Stimulated activated CD8-positive, alpha-beta memory T cell treated with anti-CD3 and anti-CD28 coated beads, Interleukin-15, amount 100 ng/mL, for 4 hours (primary cell): Measurements from ENCODE around the gene FOCAD.

Experiments used
- DNase-seq, 2 donors: peaks; one replicate each; pipeline ENCODE4 v3.0.0-alpha.2; 2020; ENCODE audit warnings: low read depth in 2 of 2

FOCAD gene

GRCh38 chr9:20880271-20880670, 196.2 kb downstream of the FOCAD start:
- DNase-seq = no peak

- no peak for DNase-seq
Observed at GRCh38 chr9:20880675-20881074, 196.6 kb downstream of the FOCAD start.

- DNase-seq = peak; percentile 3 to 34
Observed at GRCh38 chr9:20884985-20885593, 201.0 kb downstream of the FOCAD start.

GRCh38 chr9:20898885-20899554, 215.0 kb downstream of the FOCAD start:
- no peak for DNase-seq

GRCh38 chr9:20903212-20903611, 219.2 kb downstream of the FOCAD start:
- DNase-seq = no peak

DNA sequence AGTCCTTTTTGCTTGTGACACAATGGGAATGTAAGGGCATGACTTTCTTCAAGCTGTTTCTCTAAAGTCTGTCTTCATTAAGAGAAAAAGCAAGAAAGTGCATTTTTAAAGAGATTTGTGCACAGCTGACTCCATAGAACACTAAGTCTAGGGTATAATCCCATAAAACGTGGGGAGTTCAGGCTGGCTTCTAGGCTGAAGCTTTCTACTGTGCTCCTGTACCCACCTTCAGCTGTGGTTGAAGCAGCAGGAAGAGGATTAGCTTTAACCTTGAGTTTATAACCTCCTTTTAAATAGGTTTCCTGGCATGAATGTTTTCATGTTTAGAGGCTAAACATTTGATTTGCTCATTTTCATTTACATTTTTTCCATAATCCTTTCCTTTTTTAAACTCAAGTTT, 220.9 kb downstream of the FOCAD start:
- no peak for DNase-seq

DNA sequence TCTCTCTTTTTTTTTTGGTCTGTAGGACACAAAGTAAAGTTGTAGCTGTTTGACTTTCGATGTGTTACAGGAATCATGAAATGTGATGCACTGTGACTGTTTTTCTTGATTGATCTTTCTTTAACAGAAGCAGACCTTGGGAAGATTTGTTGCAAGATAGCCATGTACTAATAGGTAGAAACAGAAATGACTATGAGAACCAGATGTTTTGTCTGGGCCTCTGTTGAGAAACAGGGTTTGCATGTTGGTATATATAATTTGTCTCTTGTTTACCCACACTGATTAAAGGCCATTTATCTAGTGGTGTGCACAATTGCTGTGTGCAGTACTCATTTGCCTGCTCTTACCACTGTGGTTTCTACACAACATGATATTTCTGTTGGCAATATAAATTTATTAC, 222.3 kb downstream of the FOCAD start:
- no peak for DNase-seq

DNA sequence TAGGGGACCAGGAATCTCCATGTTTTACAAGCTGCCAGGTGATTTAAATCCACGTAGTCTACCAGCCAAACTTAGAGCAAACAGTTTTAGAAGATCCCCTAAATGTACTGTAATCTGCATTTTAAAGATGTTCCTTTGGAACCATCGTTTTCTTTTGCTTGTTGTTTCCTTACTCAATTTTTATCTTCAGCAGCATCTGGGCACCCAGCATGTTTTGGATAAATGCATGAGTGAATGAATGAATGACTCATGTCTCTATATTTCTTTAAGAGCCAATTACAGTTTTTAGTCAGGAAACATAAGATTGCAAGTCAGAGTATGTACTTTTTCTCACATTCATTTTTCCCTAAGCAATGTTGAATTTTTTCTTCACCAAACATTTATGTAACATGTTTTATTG, 224.4 kb downstream of the FOCAD start:
- DNase-seq = no peak

DNA sequence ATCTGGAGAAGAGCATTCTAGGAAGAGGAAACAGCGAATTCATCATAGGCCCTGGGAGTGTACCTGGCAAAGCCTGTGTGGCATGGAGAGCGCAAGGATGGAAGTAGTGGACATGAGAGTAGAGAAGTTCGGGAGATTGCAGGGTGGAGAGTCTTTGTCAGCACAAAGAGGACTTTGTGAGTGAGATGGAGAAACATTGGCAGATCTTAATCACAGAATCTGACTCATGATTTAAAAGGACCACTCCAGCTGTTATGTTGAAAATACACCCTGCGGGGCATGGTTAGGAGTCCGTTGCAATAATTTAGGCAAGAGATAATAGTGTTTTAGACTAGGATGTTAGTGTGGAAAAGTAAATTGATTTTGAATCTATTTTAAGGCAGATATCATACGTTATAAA, 230.5 kb downstream of the FOCAD start:
- no peak for DNase-seq

DNA sequence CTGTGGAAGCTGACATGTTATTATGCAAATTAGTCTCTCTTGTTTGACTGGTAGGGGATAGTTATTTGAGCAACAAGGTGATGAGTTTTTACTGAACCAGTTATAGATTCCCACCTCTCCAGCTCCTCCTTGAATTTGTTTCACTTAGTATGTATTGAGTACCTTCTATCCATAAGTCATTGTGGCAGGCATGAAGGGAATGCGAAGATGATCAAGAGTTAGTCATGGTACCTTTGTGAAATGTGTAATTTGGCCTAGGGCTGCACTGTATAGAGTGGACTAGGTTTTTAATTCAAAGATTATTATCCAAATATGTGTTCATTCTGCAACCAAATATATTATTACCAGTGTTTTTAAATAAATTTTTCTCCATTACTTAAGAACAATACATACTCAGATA, 237.3 kb downstream of the FOCAD start:
- DNase-seq = no peak

GRCh38 chr9:20925256-20926045, 241.4 kb downstream of the FOCAD start:
- DNase-seq = no peak

DNA sequence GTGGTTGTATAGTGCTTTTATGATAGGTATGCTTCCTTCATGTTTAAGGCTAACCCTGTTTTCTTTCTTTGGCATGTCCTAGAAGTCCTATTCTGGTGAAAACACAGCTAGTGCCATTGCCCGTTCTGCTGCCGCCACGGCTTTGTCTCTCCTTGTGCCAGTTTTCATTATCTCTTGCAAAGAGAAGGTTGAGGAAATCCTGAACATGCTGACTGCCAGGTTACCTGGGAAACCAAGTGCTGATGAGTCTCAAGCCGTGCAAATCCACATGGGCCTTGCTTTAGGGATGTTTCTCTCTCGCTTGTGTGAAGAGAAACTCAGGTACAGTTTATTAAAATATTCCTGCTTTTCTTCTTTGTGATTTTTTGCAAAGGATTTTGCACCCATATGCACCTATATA, 245.2 kb downstream of the FOCAD start:
- no peak for DNase-seq

- no peak for DNase-seq
Observed at GRCh38 chr9:20930836-20931235, 246.8 kb downstream of the FOCAD start.

- no peak for DNase-seq
Observed at GRCh38 chr9:20940447-20941173, 256.6 kb downstream of the FOCAD start.

DNA sequence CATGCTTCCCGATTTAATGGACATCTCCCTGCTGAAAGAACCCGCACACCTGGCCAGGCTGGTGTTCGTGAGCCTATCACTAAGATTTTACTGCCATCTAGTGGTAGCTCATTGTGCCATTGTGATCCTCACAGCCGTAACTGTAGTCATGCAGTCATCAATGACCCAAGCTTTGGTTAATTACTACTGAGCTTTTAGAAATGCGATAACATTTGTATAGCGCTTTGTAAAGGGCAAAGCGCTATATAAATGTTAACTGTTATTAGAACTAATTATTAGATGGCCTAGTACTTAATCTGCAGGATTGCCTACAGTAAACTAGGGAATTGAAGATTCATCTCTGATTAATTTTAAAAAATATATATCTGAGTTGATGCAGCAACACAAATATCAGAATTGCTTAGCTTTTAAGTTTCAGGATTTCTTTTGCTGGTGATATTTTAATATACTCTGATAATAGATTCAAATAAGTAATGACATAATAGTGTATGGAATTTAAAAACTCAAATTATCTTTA, 257.2 kb downstream of the FOCAD start:
- peak in 1 of 2 donors; percentile 24 for DNase-seq

DNA sequence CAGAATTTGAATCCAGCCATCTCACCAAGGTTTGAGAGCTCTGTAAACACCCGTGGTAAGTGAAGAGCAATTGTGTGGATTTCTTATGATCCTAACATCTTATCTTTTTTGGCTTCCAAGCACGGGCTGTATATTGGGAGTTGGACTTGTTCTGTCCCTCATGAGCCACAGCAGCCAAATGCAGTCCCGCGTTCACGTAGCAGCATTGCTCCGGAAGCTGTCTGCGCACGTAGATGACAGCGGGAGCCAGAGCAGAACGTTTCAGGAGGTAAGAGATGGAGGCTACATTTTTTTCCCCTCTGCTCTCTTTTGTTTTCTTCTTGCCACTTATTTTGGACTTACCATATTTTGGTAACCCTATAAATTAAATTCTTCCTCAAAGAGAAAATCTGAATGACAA, 260.4 kb downstream of the FOCAD start:
- no peak for DNase-seq

DNA sequence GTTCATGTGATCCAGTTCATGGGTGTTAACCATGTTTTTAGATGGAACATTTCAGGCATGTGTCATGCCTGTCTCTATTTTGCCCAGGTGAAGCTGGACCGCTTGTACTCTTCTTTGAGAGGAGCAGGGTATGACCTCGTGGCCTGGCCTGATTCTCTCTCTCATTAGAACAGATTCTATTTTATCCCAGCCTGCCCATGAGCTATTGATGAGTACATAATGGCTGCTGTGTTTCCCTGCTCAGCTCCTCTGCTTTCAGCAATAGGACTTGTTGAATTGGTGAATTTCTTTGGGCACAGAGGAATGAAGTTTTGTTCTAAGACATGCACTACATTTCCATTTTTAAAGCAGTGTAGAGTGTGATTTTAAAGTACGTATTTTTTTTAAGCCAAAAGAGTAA, 261.2 kb downstream of the FOCAD start:
- no peak for DNase-seq

- DNase-seq = no peak
Observed at GRCh38 chr9:20945856-20946255, 261.8 kb downstream of the FOCAD start.

DNA sequence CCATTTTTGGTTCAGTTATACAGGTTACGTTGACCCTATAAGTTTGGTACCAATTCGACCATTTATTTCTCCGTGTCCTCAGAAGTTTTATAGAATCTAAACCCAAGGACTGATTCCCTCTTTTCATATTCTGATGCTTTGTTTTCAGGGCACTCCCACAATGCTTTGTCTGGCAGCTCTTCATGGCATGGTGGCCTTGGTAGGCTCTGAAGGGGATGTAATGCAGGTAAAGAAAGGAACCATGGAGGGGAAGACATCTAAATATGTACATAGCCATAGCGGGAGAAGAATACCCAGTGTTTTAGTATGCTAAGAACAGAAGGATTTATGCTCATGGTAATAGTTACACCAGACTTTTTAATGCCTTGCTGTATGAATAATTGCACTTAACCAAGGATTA, 264.6 kb downstream of the FOCAD start:
- DNase-seq = no peak

DNA sequence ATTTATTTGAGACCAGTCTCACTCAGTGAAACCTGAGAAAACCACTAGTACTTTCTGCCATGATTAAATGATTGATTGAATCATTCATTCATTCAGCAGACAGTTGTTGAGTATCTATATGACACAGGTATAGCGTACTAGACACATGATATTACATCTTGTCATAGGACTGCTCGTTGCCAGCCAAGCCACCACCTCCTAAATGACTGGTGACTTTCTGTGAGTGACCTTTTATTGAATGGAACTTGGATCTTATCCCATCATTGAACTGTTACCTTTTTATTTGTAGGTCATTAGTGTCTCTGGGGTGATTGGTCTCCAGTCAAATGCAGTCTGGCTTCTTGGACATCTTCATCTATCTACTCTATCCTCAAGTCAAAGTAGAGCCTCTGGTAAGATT, 266.6 kb downstream of the FOCAD start:
- DNase-seq = no peak

DNA sequence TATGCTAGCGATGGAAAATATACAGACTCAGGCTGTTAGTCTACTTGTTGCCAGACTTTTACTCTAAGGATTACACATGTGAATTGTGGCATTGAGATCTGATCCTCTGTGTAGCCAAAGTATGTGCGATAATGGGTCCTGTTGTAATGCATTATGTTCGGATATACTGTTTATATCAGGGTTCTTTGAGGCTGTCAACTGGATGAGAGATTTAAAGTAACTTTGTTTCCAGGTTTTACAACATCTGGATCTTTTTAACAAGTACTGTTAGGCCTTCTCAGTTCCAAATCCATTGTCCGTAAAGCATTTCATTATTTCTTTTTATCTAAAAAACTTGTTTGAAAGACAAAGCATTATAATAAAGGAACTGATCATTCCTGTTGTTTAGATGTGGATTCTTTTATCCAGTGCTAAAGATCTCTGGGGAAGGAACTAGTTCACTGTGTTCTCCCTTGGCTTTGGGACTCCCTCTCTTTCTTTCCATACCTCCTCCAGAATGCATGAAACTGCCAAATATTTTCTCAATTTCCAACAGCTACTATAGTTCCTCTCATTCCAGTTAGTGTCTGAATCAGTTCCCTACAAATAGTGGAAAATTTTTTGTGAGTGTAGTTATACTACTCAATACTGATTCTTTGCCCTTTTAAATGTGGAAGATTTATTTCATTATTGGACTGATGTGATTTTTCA, 278.6 kb downstream of the FOCAD start:
- DNase-seq = no peak

DNA sequence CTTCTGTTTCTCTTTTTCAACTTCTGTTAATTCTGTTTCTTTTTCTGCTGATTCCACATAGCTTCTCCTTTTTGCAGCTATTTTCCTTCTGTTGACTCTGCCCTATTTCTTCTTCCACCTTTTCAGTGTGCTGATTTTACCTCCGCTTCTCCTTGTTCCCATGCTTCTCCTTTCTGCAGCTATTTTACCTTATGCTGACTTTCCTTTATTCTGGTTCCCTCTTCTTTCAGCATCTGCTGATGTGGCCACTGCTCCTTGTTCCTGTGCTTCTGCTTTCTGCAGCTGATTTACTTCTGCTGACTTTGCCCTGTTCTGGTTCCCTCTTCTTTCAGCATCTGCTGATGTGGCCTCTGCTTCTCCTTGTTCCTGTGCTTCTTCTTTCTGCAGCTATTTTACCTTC, 288.6 kb downstream of the FOCAD start:
- no peak for DNase-seq
